Measurements from ENCODE around the gene TNXB.
A peak's percentile ranks its signal among the peaks of the same experiment; 100 is the strongest.

TNXB gene

GRCh38 chr6:32127409-32127716 lies 18.2 kb upstream of the TNXB start:
- Histone ChIP-seq H2AFZ (ENCODE audit: low read length) (no peak overlapping the region), H3K36me3 (ENCODE audit: insufficient read depth, low read length) (peaks cover 31% of the 10 kb centered on the region), H3K79me2 (ENCODE audit: insufficient read depth, low read length) (no peaks in the 10 kb centered on the region), H3K27ac (ENCODE audit: low read depth, low read length, poor library complexity, severe bottlenecking) (no peak overlapping the region), H3K4me1 (ENCODE audit: insufficient read depth, low read length, severe bottlenecking) (peaks cover 30% of the 10 kb centered on the region), H3F3A (ENCODE audit: insufficient read depth, low read length) (0 out of 2 replicates have a peak, but pooled peaks cover 4% of the 10 kb centered on the region), H3K9me2 (ENCODE audit: low read depth, low read length) (no peaks in the 10 kb centered on the region), H3K9me3 (ENCODE audit: low read length) (no peaks in the 10 kb centered on the region), H3K9ac (ENCODE audit: low read length) (peak overlapping the region; percentile 91), H3K4me3 (ENCODE audit: low read depth, low read length, poor library complexity, severe bottlenecking) (peak overlapping the region; percentile 81), H4K20me1 (ENCODE audit: insufficient read depth, low read length) (no peaks in the 10 kb centered on the region), H3K27me3 (ENCODE audit: insufficient read depth, low read length) (no peaks in the 10 kb centered on the region), H3K4me2 (ENCODE audit: low read length) (peak overlapping the region; percentile 77)
- no peak for TF ChIP-seq EZH2 (IDR thresholded peaks at IDR 0.05; ENCODE audit: borderline replicate concordance, low read length)
- TF ChIP-seq, protein P1, sequence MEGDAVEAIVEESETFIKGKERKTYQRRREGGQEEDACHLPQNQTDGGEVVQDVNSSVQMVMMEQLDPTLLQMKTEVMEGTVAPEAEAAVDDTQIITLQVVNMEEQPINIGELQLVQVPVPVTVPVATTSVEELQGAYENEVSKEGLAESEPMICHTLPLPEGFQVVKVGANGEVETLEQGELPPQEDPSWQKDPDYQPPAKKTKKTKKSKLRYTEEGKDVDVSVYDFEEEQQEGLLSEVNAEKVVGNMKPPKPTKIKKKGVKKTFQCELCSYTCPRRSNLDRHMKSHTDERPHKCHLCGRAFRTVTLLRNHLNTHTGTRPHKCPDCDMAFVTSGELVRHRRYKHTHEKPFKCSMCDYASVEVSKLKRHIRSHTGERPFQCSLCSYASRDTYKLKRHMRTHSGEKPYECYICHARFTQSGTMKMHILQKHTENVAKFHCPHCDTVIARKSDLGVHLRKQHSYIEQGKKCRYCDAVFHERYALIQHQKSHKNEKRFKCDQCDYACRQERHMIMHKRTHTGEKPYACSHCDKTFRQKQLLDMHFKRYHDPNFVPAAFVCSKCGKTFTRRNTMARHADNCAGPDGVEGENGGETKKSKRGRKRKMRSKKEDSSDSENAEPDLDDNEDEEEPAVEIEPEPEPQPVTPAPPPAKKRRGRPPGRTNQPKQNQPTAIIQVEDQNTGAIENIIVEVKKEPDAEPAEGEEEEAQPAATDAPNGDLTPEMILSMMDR (IDR thresholded peaks at IDR 0.05; ENCODE audit: low read length): no peak

DNA sequence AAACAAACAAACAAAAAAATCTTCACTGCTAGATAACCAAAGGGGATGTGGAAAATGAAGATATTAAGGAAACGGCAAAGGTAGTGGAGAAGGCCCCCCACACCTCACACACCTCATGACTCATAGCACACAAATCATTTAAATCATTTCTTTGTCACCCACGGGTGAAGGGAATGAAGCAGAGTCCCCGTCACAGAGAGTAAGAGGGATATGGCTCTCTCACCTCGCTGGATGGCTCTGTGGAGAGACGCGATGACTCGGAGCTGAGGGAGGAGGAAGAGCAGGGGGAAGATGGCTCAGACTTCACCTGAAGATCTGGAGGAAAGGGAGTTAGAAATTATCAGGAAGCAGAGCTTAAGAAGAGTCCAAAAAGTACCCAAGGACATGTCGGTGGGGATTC lies 17.7 kb upstream of the TNXB start:
- Histone ChIP-seq H3K36me3 (ENCODE audit: insufficient read depth, low read length) (peaks cover 35% of the 10 kb centered on the region), H4K20me1 (ENCODE audit: insufficient read depth, low read length) (no peaks in the 10 kb centered on the region), H3K79me2 (ENCODE audit: insufficient read depth, low read length) (no peaks in the 10 kb centered on the region), H3K4me2 (ENCODE audit: low read length) (peak overlapping the region; percentile 77), H3K27me3 (ENCODE audit: insufficient read depth, low read length) (no peaks in the 10 kb centered on the region), H3K9ac (ENCODE audit: low read length) (peak overlapping the region; percentile 91), H3K4me1 (ENCODE audit: insufficient read depth, low read length, severe bottlenecking) (peaks cover 30% of the 10 kb centered on the region), H3K27ac (ENCODE audit: low read depth, low read length, poor library complexity, severe bottlenecking) (no peak overlapping the region), H3K9me3 (ENCODE audit: low read length) (no peaks in the 10 kb centered on the region), H2AFZ (ENCODE audit: low read length) (no peak overlapping the region), H3K9me2 (ENCODE audit: low read depth, low read length) (no peaks in the 10 kb centered on the region), H3F3A (ENCODE audit: insufficient read depth, low read length) (0 out of 2 replicates have a peak, but pooled peaks cover 4% of the 10 kb centered on the region), H3K4me3 (ENCODE audit: low read depth, low read length, poor library complexity, severe bottlenecking) (peak overlapping the region; percentile 81)
- TF ChIP-seq, protein P1 (IDR thresholded peaks at IDR 0.05; ENCODE audit: low read length): no peak
- no peak for TF ChIP-seq EZH2 (IDR thresholded peaks at IDR 0.05; ENCODE audit: borderline replicate concordance, low read length)

DNA sequence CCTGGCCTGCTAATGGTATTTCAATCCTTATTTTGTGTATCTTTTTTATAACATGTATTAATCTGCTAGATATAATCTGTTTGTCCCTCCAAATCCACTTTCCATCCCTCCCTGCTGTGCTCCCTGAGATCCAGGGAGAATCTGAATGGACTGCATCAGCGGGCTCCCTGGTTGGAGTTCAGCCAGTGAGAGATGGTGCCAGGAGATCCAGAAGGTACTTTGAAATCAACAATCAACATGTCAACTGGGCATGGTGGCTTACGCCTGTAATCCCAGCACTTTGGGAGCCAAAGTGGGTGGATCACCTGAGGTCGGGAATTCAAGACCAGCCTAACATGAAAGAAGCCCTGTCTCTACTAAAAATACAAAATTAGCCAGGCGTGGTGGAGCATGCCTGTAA lies 14.5 kb upstream of the TNXB start:
- no peaks in the 10 kb centered on the region for H3K9me3 ChIP-seq (ENCODE audit: low read length)
- H3F3A ChIP-seq (ENCODE audit: insufficient read depth, low read length): no peaks in the 10 kb centered on the region
- H3K4me2 ChIP-seq (ENCODE audit: low read length): no peak overlapping the region
- no peak overlapping the region for H2AFZ ChIP-seq (ENCODE audit: low read length)
- H3K36me3 ChIP-seq (ENCODE audit: insufficient read depth, low read length): peaks cover 63% of the 10 kb centered on the region
- H3K4me1 ChIP-seq (ENCODE audit: insufficient read depth, low read length, severe bottlenecking): peaks cover 16% of the 10 kb centered on the region
- H3K27me3 ChIP-seq (ENCODE audit: insufficient read depth, low read length): no peaks in the 10 kb centered on the region
- no peaks in the 10 kb centered on the region for H3K79me2 ChIP-seq (ENCODE audit: insufficient read depth, low read length)
- no peak overlapping the region for H3K9ac ChIP-seq (ENCODE audit: low read length)
- TF ChIP-seq EZH2 (IDR thresholded peaks at IDR 0.05; ENCODE audit: borderline replicate concordance, low read length): no peak
- TF ChIP-seq, protein P1 (IDR thresholded peaks at IDR 0.05; ENCODE audit: low read length): no peak
- H3K9me2 ChIP-seq (ENCODE audit: low read depth, low read length): no peaks in the 10 kb centered on the region
- no peaks in the 10 kb centered on the region for H4K20me1 ChIP-seq (ENCODE audit: insufficient read depth, low read length)
- no peak overlapping the region for H3K27ac ChIP-seq (ENCODE audit: low read depth, low read length, poor library complexity, severe bottlenecking)
- H3K4me3 ChIP-seq (ENCODE audit: low read depth, low read length, poor library complexity, severe bottlenecking): no peak overlapping the region
